HS-27A (cell line): ENCODE measurements around the gene NHERF2.

Source experiments
- DNase-seq: peaks from one replicate; pipeline ENCODE4 v3.0.0-alpha.2; 2012; ENCODE audit warnings: low read depth, missing footprints

The NHERF2 gene

GRCh38 chr16:2083409-2083808, 56.7 kb downstream of the NHERF2 start:
- DNase-seq: no peak

DNA sequence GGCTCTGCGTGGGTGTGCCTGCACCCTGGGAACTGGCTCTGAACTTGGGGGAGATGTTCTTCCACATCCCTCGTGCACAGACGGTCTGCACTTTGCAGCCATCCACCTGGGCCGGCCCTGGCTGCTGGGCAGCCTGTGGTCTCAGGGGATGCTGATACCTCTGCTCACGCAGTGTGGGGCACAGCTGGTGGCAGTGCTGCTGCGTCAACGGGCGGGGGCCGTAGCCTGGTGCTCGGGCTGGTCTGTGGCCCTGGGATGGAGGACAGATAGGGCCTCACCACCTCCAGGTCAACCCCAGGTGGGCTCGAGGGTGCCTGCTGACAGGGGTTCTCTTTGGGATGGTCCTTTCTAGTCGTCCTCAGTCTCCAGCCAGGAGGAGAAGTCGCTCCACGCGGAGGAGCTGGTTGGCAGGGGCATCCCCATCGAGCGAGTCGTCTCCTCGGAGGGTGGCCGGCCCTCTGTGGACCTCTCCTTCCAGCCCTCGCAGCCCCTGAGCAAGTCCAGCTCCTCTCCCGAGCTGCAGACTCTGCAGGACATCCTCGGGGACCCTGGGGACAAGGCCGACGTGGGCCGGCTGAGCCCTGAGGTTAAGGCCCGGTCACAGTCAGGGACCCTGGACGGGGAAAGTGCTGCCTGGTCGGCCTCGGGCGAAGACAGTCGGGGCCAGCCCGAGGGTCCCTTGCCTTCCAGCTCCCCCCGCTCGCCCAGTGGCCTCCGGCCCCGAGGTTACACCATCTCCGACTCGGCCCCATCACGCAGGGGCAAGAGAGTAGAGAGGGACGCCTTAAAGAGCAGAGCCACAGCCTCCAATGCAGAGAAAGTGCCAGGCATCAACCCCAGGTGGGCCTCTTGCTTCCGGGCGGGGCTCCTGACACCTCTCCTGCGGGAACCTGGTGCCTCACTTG, 57.4 kb downstream of the NHERF2 start:
- no peak for DNase-seq

GRCh38 chr16:2084895-2085625, 58.4 kb downstream of the NHERF2 start:
- no peak for DNase-seq

- DNase-seq: no peak
Observed at GRCh38 chr16:2085669-2086068, 59.0 kb downstream of the NHERF2 start.

DNA sequence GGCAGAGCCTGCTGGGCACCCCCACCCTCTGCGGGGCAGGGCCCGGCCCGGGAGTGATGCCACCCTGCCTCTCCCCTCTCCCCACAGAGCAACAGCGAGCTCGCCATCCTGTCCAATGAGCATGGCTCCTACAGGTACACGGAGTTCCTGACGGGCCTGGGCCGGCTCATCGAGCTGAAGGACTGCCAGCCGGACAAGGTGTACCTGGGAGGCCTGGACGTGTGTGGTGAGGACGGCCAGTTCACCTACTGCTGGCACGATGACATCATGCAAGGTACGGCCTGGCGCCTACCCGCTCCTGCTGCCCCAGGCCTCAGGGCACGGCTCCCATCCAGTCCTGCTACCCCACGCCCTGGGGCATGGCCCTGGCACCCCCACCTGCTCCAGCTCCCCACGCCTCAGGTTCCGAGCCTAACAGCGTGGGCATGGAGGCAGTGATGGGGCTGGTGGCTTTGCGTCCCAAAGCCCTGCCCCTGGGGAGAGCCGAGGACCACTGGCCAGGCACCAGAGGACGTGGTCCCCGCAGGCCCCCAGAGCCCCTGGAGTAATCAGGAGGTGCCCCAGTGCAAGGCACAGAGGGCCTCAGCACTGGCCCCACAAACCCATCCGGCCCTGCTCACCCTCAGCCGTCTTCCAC, 59.5 kb downstream of the NHERF2 start:
- DNase-seq: no peak

- no peak for DNase-seq
Observed at GRCh38 chr16:2086812-2087747, 60.4 kb downstream of the NHERF2 start.

- no peak for DNase-seq
Observed at GRCh38 chr16:2087748-2088631, 61.3 kb downstream of the NHERF2 start.
